Epithelial cell of esophagus (primary cell): Measurements from ENCODE around the gene NELL2.

Source experiments
- DNase-seq: peaks from one replicate; pipeline ENCODE4 v3.0.0; 2010; ENCODE audit warnings: low read depth
- H3K4me3 ChIP-seq: 2 replicates; pipeline ENCODE4 v1.5.1; 2011; ENCODE audit warnings: mild to moderate bottlenecking, low read length, control low read depth
- CTCF ChIP-seq: IDR thresholded peaks from 2 replicates; pipeline ENCODE4 v1.5.1; 2011; ENCODE audit warnings: low read depth, mild to moderate bottlenecking, low read length, control low read depth, inconsistent platforms; ENCODE audit not compliant: insufficient read depth; ENCODE audit errors: missing control alignments

The NELL2 gene

DNA sequence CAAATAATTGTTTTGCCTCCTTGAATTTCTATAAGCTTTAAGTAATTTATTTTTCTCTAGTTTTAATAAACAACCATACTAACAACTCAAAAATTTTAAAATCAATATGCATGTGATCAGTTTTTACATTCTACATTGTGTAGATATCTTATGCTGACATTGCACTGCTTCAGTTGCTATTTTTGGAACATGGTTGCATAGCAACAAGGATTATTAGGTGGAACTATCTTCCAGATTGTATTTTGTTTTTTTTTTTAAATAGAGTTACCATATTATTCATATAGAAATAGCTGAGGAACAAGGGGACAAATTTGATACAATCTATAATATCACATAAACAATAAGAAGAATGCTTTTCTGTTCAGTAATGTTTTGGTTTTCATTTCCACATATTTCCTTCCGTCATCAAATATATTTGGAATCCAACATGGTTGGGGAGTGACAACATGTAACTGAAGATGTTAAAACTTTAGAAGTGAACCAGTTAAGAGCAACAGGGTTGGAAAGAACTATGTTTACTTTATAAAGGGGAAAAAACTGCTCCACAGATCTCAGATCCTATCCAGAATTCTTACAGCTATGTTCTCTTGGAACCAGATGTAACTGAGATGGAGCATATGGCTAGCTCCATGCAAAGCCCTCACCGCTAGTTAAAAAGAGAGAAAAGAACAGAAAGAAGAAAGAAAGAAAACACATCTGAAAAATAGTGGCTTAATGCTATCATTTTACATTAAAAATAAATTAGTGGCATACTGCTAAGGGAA lies 235.5 kb downstream of the NELL2 start:
- no peak for TF ChIP-seq CTCF
- H3K4me3 ChIP-seq, result no peak overlapping the region
- no peak for DNase-seq

DNA sequence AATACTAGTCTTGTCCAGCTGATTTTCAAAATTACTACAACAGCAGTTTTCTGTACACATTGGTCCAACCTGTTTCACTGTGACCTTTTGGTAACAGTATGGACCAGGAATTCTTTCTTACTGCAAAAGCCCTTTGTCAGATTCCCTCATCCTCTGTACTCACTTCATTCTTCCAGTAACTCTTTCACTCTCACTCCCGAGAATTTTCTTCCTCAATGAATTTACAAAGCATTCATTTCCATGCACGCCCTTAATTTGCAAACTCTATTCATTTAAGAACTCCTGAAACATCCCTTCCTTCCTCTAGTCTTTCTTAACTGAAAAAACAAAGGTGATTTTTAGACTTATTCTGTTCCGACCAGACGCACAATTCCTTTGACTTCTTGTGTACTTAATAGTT lies 238.2 kb downstream of the NELL2 start:
- H3K4me3 ChIP-seq, result no peak overlapping the region
- TF ChIP-seq CTCF, result no peak
- no peak for DNase-seq

DNA sequence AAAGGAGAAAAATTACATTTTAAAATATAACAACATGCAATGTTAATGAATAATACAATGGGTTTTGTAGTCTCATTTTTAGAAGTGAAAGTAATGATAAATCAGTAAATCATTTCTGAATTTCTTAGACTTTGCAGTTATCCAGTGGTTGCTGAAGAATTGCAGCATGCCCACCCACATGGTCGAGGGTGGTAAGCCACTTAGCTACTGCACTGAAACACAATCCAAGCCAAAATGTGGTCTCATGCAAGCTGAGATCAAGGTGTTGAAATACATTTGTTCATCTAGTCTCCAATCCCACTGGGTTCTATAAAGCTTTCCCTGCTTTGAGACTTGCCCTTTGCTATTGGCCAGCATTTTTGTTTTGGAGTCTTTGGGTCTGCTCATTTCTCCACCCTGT lies 247.9 kb downstream of the NELL2 start:
- no peak for TF ChIP-seq CTCF
- no peak overlapping the region for H3K4me3 ChIP-seq
- DNase-seq, result no peak

DNA sequence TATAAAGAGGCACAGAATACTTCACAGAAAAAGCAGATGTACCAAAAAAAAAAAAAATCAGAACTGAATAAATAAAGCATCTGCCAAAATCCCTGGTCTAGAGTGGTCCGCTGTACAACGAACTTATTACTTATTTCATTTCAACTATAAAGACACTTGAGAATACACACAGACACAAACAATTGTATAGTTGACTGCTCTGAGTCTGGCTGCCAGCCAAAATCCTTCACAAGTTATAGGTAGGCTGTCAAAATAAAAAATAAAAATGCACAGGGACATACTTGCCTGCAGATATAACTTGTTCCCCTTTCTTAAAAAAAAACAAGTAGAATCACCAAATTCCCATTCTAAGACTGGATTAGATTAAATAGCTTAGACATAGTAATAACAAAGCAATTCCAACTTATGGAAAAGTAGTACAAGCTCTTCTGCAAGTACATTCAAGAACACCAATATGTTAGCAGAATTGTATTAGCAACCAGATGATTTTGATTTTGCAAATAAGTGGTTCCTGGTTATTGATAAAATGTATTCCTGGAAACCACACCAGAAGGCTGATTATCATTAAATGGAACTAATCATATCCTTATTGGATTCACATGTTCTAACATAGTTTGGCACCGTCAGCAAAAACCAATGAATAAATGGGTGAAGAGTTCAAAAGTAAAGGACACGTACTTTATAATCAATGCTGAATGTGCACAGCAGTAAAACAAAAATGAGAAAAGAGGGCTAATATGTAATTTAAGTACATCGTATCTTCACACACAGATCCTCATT lies 248.5 kb downstream of the NELL2 start:
- no peak for DNase-seq
- TF ChIP-seq CTCF, result no peak
- H3K4me3 ChIP-seq, result no peak overlapping the region

DNA sequence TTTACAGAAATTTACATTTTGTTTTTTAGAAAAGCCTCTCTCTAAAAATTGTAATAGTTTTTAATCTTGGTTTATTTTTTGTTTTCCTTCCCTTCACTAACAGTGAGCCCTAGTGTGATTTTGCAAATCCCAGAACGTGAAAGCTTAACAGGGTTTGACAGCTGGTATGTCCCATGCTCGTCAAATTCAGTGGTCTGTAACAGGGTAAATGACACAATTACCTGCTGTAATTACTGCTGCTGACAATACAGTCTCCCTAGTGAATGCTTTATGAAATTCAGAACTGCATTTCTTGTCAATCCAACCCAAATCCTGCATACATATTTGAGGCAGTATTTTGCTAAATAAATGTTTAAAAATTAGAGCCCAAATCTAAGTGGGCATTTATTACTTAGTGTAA lies 249.2 kb downstream of the NELL2 start:
- no peak overlapping the region for H3K4me3 ChIP-seq
- no peak for DNase-seq
- TF ChIP-seq CTCF, result no peak

GRCh38 chr12:44618946-44619345 lies 257.2 kb downstream of the NELL2 start:
- no peak for DNase-seq
- no peak overlapping the region for H3K4me3 ChIP-seq
- TF ChIP-seq CTCF, result no peak
